Trophoblast cell (in vitro differentiated cells and primary cell): ENCODE measurements around the gene RASGRF1.

ENCODE experiments used
- DNase-seq, 2 donors: peaks; one replicate each; pipeline ENCODE4 v3.0.0-alpha.2; 2016
- H2AFZ ChIP-seq: 2 replicates; pipeline ENCODE4 v1.6.1; 2013; ENCODE audit warnings: low read length, moderate library complexity, mild to moderate bottlenecking; ENCODE audit not compliant: insufficient read depth, poor library complexity
- H2AK5ac ChIP-seq: 2 replicates; pipeline ENCODE4 v1.6.1; 2013; ENCODE audit warnings: mild to moderate bottlenecking, low read length
- H2BK120ac ChIP-seq: 2 replicates; pipeline ENCODE4 v1.6.1; 2013; ENCODE audit warnings: low read length, mild to moderate bottlenecking, moderate library complexity; ENCODE audit not compliant: insufficient read depth, poor library complexity
- H2BK12ac ChIP-seq: 2 replicates; pipeline ENCODE4 v1.6.1; 2013; ENCODE audit warnings: mild to moderate bottlenecking, low read length, moderate library complexity
- H2BK5ac ChIP-seq: 2 replicates; pipeline ENCODE4 v1.6.1; 2013; ENCODE audit warnings: low read length, low read depth, moderate library complexity, mild to moderate bottlenecking; ENCODE audit not compliant: poor library complexity
- H3K14ac ChIP-seq: 2 replicates; pipeline ENCODE4 v1.6.1; 2013; ENCODE audit warnings: mild to moderate bottlenecking, low read length
- H3K18ac ChIP-seq: 2 replicates; pipeline ENCODE4 v1.6.1; 2013; ENCODE audit warnings: mild to moderate bottlenecking, low read length
- H3K23ac ChIP-seq: 2 replicates; pipeline ENCODE4 v1.6.1; 2013; ENCODE audit warnings: low read length
- H3K27ac ChIP-seq: 2 replicates; pipeline ENCODE4 v1.5.1; 2013; ENCODE audit warnings: low read depth, mild to moderate bottlenecking, inconsistent platforms, low read length, moderate library complexity
- H3K27me3 ChIP-seq: 2 replicates; pipeline ENCODE4 v1.6.1; 2013; ENCODE audit warnings: inconsistent platforms, mild to moderate bottlenecking, low read length, moderate library complexity; ENCODE audit not compliant: insufficient read depth
- H3K36me3 ChIP-seq, 2 experiments: 1 replicate in 1 of 2; 2 replicates in 1 of 2; pipeline ENCODE4 v1.6.1; 2013; ENCODE audit warnings: low read length in 2 of 2, mild to moderate bottlenecking in 2 of 2, moderate library complexity in 1 of 2; ENCODE audit not compliant: insufficient read depth in 2 of 2, control insufficient read depth in 1 of 2
- H3K4ac ChIP-seq: 2 replicates; pipeline ENCODE4 v1.6.1; 2013; ENCODE audit warnings: low read depth, mild to moderate bottlenecking, low read length, moderate library complexity
- H3K4me1 ChIP-seq, 2 experiments: 1 replicate in 1 of 2; 2 replicates in 1 of 2; pipeline ENCODE4 v1.6.1; 2013; ENCODE audit warnings: low read length in 2 of 2, mild to moderate bottlenecking in 2 of 2, moderate library complexity in 1 of 2; ENCODE audit not compliant: insufficient read depth in 2 of 2, control insufficient read depth in 1 of 2
- H3K4me2 ChIP-seq: 2 replicates; pipeline ENCODE4 v1.6.1; 2013; ENCODE audit warnings: inconsistent platforms, mild to moderate bottlenecking, low read length, moderate library complexity
- H3K4me3 ChIP-seq: 2 replicates; pipeline ENCODE4 v1.5.1; 2013; ENCODE audit warnings: mild to moderate bottlenecking, low read depth, low read length, inconsistent platforms
- H3K79me1 ChIP-seq: one replicate; pipeline ENCODE4 v1.6.1; 2013; ENCODE audit warnings: low read length
- H3K79me2 ChIP-seq: 2 replicates; pipeline ENCODE4 v1.6.1; 2013; ENCODE audit warnings: low read length, mild to moderate bottlenecking; ENCODE audit not compliant: control insufficient read depth, insufficient read depth, poor library complexity
- H3K9ac ChIP-seq: 2 replicates; pipeline ENCODE4 v1.6.1; 2013; ENCODE audit warnings: mild to moderate bottlenecking, low read length
- H3K9me3 ChIP-seq: 2 replicates; pipeline ENCODE4 v1.6.1; 2013; ENCODE audit warnings: low read depth, mild to moderate bottlenecking, control low read depth, inconsistent platforms, low read length; ENCODE audit not compliant: insufficient read depth
- H4K12ac ChIP-seq: 2 replicates; pipeline ENCODE4 v1.6.1; 2013; ENCODE audit warnings: low read depth, mild to moderate bottlenecking, low read length, moderate library complexity
- H4K8ac ChIP-seq: 2 replicates; pipeline ENCODE4 v1.6.1; 2013; ENCODE audit warnings: low read depth, mild to moderate bottlenecking, low read length, moderate library complexity
- H4K91ac ChIP-seq: one replicate; pipeline ENCODE4 v1.6.1; 2013; ENCODE audit warnings: low read depth, mild to moderate bottlenecking, low read length, moderate library complexity
- WGBS: extraction: QIAGEN DNeasy Blood & Tissue Kit; methylation state at CpG from one replicate; pipeline ENCODE4 v1.1.7; 2013; ENCODE audit warnings: missing lambda C conversion rate; ENCODE audit not compliant: insufficient read length, insufficient coverage; ENCODE audit errors: extremely low coverage; 5-methylcytosine and 5-hydroxymethylcytosine counted together

The RASGRF1 gene

GRCh38 chr15:79046691-79047404 lies 43.7 kb downstream of the RASGRF1 start:
- no peak overlapping the region for H4K8ac ChIP-seq
- no peak overlapping the region for H3K27ac ChIP-seq
- H3K14ac ChIP-seq, result no peak overlapping the region
- H2BK5ac ChIP-seq, result no peak overlapping the region
- DNase-seq, result no peak
- no peak overlapping the region for H4K91ac ChIP-seq
- H2AK5ac ChIP-seq, result no peak overlapping the region
- H3K27me3 ChIP-seq, result no peaks in the 10 kb centered on the region
- H4K12ac ChIP-seq, result no peak overlapping the region
- H3K4me1 ChIP-seq, result peaks cover 0 to 4% of the 10 kb centered on the region in 2 experiments
- no peak overlapping the region for H3K4ac ChIP-seq
- H2AFZ ChIP-seq, result no peak overlapping the region
- no peak overlapping the region for H3K4me3 ChIP-seq
- no peak overlapping the region for H2BK120ac ChIP-seq
- no peak overlapping the region for H3K4me2 ChIP-seq
- H3K9me3 ChIP-seq, result peaks cover 5% of the 10 kb centered on the region
- H3K23ac ChIP-seq, result no peak overlapping the region
- no peak overlapping the region for H3K9ac ChIP-seq
- no peaks in the 10 kb centered on the region for H3K79me2 ChIP-seq
- WGBS, result no CpG with 5 or more reads among the region's 19 CpGs
- H3K79me1 ChIP-seq, result no peaks in the 10 kb centered on the region
- H3K18ac ChIP-seq, result no peak overlapping the region
- no peak overlapping the region for H2BK12ac ChIP-seq
- H3K36me3 ChIP-seq, result peaks cover 2 to 4% of the 10 kb centered on the region in 2 experiments

GRCh38 chr15:79045041-79045440 lies 45.5 kb downstream of the RASGRF1 start:
- Histone ChIP-seq H4K91ac (no peak overlapping the region), H3K9ac (no peak overlapping the region), H3K79me2 (no peaks in the 10 kb centered on the region), H3K23ac (no peak overlapping the region), H3K4ac (no peak overlapping the region), H3K18ac (no peak overlapping the region), H4K8ac (no peak overlapping the region), H2BK5ac (no peak overlapping the region), H2AK5ac (no peak overlapping the region), H3K27me3 (no peaks in the 10 kb centered on the region), H3K36me3 (peaks cover 2 to 4% of the 10 kb centered on the region in 2 experiments), H3K79me1 (no peaks in the 10 kb centered on the region), H3K4me2 (no peak overlapping the region), H3K4me1 (peaks cover 0 to 4% of the 10 kb centered on the region in 2 experiments), H2BK120ac (no peak overlapping the region), H3K9me3 (peaks cover 8% of the 10 kb centered on the region), H4K12ac (no peak overlapping the region), H2BK12ac (no peak overlapping the region), H3K27ac (no peak overlapping the region), H2AFZ (no peak overlapping the region), H3K14ac (no peak overlapping the region), H3K4me3 (no peak overlapping the region)
- DNase-seq, result peak in 1 of 2 donors; percentile 29
- WGBS, result no CpG with 5 or more reads among the region's 1 CpG

GRCh38 chr15:79042213-79042928 lies 48.2 kb downstream of the RASGRF1 start:
- no peak overlapping the region for H2BK12ac ChIP-seq
- H3K14ac ChIP-seq, result no peak overlapping the region
- no CpG with 5 or more reads among the region's 2 CpGs for WGBS
- no peak overlapping the region for H3K23ac ChIP-seq
- no peak overlapping the region for H3K4me2 ChIP-seq
- no peak for DNase-seq
- H3K18ac ChIP-seq, result no peak overlapping the region
- H3K36me3 ChIP-seq, result peaks cover 2 to 4% of the 10 kb centered on the region in 2 experiments
- peaks cover 8% of the 10 kb centered on the region for H3K9me3 ChIP-seq
- no peak overlapping the region for H4K12ac ChIP-seq
- H2AFZ ChIP-seq, result no peak overlapping the region
- no peak overlapping the region for H3K9ac ChIP-seq
- H3K27ac ChIP-seq, result no peak overlapping the region
- H3K79me1 ChIP-seq, result no peaks in the 10 kb centered on the region
- H3K27me3 ChIP-seq, result no peaks in the 10 kb centered on the region
- H3K4ac ChIP-seq, result no peak overlapping the region
- no peak overlapping the region for H2AK5ac ChIP-seq
- no peaks in the 10 kb centered on the region for H3K4me1 ChIP-seq
- no peak overlapping the region for H3K4me3 ChIP-seq
- H2BK5ac ChIP-seq, result no peak overlapping the region
- no peak overlapping the region for H4K8ac ChIP-seq
- H4K91ac ChIP-seq, result no peak overlapping the region
- H2BK120ac ChIP-seq, result no peak overlapping the region
- H3K79me2 ChIP-seq, result no peaks in the 10 kb centered on the region

- WGBS, result no CpG with 5 or more reads among the region's 4 CpGs
These were observed 48.9 kb downstream of the RASGRF1 start for GRCh38 chr15:79041601-79042168.

More at GRCh38 chr15:79041601-79042168, 48.9 kb downstream of the RASGRF1 start:
- Histone ChIP-seq H4K91ac (no peak overlapping the region), H3K36me3 (peaks cover 2 to 3% of the 10 kb centered on the region in 2 experiments), H3K4me2 (no peak overlapping the region), H4K12ac (no peak overlapping the region), H2AK5ac (no peak overlapping the region), H3K9ac (no peak overlapping the region), H3K18ac (no peak overlapping the region), H3K4me3 (no peak overlapping the region), H3K27me3 (no peaks in the 10 kb centered on the region), H2AFZ (no peak overlapping the region), H3K79me2 (no peaks in the 10 kb centered on the region), H2BK5ac (no peak overlapping the region), H3K4me1 (peaks cover 0 to 4% of the 10 kb centered on the region in 2 experiments), H3K14ac (no peak overlapping the region), H3K9me3 (peaks cover 8% of the 10 kb centered on the region), H4K8ac (no peak overlapping the region), H2BK12ac (no peak overlapping the region), H3K79me1 (no peaks in the 10 kb centered on the region), H2BK120ac (no peak overlapping the region), H3K27ac (no peak overlapping the region), H3K23ac (no peak overlapping the region), H3K4ac (no peak overlapping the region)
- no peak for DNase-seq
